AG04449 (cell line): ENCODE data around the gene RAG1.

Experiments
- CTCF ChIA-PET: fragments of 350-600 bp; formaldehyde crosslinking; extraction: SDS; loops from one replicate; lab custom pipeline; 2021; ENCODE audit warnings: antibody characterized with exemption; lab: Yijun Ruan, JAX
- POLR2A ChIA-PET: fragments of 400-600, 350-600 bp; formaldehyde crosslinking; extraction: SDS; loops from one replicate; lab custom pipeline; 2020; ENCODE audit warnings: antibody characterized with exemption, inconsistent platforms; lab: Yijun Ruan, JAX
- DNase-seq: peaks from one replicate; pipeline ENCODE4 v3.0.0-alpha.2; 2010; ENCODE audit warnings: low read depth, low spot score
- H3K4me3 ChIP-seq: 2 replicates; pipeline ENCODE4 v1.5.1; 2011; ENCODE audit warnings: low read depth, mild to moderate bottlenecking, control low read depth, low read length
- TF ChIP-seq, protein P1 (sequence below): IDR thresholded peaks from one replicate; pipeline ENCODE4 v1.5.1; 2011; ENCODE audit warnings: mild to moderate bottlenecking, moderate library complexity, low read length, control low read depth, inconsistent platforms; ENCODE audit not compliant: insufficient read depth; ENCODE audit errors: missing control alignments

RAG1 gene

DNA sequence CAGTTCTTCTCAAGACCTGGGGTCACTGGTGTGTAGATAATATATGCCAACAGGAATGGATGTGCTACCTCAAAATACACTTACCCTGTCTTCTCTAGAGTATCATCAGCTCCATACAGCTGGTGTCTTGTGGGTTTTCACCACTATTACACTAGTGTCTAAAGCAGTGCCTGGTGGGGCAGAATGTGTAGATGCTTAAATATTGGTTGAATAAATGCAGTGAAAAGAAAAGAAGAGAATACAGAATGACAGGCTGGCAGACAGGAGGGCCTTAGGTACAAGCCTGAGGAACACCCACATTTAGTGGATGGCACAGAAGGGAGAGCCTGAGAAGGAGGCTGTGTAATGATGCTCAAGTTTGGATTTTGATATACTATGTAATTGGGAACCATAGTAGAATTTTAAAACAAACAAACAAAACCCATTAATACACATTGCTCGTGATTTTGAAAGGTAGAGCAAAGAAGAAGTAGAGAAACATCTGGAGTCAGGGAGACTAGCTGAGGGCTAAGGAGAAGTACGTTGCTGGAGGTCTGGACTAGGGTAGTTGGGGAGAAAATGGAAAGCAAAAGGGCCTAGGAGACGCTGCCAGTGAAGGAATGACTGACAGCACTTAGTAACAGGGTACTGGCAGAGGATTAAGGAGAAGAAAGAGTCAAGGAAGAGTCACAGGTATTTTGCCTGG lies 50.7 kb downstream of the RAG1 start:
- TF ChIP-seq, protein P1, sequence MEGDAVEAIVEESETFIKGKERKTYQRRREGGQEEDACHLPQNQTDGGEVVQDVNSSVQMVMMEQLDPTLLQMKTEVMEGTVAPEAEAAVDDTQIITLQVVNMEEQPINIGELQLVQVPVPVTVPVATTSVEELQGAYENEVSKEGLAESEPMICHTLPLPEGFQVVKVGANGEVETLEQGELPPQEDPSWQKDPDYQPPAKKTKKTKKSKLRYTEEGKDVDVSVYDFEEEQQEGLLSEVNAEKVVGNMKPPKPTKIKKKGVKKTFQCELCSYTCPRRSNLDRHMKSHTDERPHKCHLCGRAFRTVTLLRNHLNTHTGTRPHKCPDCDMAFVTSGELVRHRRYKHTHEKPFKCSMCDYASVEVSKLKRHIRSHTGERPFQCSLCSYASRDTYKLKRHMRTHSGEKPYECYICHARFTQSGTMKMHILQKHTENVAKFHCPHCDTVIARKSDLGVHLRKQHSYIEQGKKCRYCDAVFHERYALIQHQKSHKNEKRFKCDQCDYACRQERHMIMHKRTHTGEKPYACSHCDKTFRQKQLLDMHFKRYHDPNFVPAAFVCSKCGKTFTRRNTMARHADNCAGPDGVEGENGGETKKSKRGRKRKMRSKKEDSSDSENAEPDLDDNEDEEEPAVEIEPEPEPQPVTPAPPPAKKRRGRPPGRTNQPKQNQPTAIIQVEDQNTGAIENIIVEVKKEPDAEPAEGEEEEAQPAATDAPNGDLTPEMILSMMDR: no peak
- no peak overlapping the region for H3K4me3 ChIP-seq
- ChIA-PET CTCF (interaction anchor here (1.0 to 5.3 kb wide), 3 partner anchors 52 to 108 kb away, joined by 3 to 55 read pairs (median 7); partner anchors contain the start of gene RAG1), POLR2A (no interaction called here)
- DNase-seq: no peak

DNA sequence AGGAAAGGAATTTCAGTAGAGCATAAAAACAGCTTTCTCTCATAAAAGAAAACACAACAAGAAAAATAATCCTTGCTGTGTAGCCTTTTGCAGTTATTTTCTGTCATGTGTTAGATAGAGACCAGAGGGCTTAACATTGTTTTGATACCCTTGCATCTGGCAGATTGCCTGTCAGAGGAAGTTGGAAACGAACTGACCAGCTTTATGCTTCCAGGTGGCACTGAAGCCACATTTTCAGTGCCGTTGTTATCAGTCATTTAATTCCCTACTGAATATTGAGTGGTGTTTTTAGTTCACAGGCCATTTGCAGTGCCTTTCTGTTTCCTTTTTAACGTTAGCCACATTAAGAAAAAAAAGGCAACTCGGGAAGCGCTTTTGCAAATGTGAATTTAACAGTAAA lies 51.7 kb downstream of the RAG1 start:
- TF ChIP-seq, protein P1: no peak
- H3K4me3 ChIP-seq: no peak overlapping the region
- CTCF ChIA-PET: interaction anchor here (1.0 to 5.3 kb wide), 3 partner anchors 53 to 109 kb away, joined by 3 to 55 read pairs (median 7); partner anchors contain the start of gene RAG1
- no peak for DNase-seq
- POLR2A ChIA-PET: no interaction called here

DNA sequence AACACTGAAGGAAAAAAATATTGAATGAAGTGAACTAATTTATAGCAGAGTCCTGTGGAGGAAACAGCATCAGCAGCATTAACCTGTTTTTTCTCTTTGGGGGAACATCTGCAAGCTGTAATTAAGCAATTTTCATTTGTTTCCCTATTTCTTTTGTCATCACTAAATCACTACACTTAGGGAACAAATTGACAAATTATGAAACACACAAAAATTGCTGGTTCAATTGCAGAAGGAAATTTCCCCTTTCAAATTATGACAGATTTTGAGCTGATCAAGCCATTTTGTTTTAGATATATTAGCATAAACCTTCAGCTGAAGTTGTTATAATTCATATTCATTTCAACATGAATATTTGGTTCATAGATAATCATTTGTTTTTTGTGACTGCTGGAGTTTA lies 52.4 kb downstream of the RAG1 start:
- no peak overlapping the region for H3K4me3 ChIP-seq
- TF ChIP-seq, protein P1: no peak
- ChIA-PET CTCF (interaction anchor here (5.3 kb wide), 1 partner anchor 57 kb away, joined by 55 read pairs; no protein-coding TSS in a partner anchor), POLR2A (no interaction called here)
- DNase-seq: no peak

DNA sequence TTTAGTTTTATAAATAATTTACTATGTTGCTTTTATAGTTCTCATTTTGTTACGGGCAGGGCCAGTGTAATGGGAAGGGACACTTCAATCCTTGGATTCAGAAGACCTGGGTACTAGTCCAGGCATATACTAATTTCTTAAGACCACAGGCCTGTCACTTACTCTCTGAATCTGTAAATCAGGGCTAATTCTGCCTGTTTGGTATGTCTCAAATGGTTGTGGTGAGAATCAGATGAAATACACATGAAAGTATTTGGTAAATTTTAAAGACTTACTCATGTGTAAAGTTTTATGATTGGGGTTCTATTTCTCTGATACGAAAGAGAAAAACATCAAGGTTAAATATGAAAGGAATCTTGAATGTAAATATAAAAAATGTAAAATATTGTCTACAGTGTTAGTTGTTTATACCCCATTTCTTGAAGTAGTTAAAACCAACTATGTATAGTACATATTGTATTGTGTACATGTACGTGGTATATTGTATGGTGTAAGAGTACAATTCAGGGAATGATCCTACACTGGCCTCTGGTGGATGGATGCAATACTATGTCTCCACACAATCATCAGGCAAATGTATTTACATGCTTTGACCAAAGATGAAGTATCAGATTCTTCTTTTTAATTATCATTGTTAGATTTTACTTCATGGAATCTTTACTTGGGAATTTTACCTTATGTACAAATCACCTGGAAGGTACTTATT lies 54.8 kb downstream of the RAG1 start:
- POLR2A ChIA-PET: no interaction called here
- CTCF ChIA-PET: interaction anchor here (0.5 to 5.3 kb wide), 12 partner anchors 9 to 63 kb away, joined by 3 to 59 read pairs (median 3); no protein-coding TSS in a partner anchor
- no peak overlapping the region for H3K4me3 ChIP-seq
- TF ChIP-seq, protein P1: peak; percentile 53
- peak; percentile 4 for DNase-seq

DNA sequence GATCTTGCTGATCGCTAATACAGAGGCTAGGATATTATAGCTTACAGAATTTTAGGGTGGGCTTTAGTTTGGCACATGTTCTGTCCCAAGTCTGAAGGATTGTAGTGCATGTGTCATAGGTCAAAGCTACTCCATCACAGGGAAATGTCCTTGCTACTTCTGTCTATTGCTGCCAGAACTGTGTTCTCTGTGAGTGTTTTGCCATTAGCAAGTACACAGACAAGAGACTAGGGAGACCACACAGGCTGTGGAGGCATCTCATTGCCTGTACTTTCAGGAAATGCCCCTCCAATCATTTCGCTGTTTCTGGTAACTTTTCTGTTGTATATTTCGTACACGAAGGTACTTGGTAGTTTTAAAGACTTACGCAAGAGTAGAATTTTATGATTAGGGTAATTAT lies 55.7 kb downstream of the RAG1 start:
- ChIA-PET POLR2A (no interaction called here), CTCF (interaction anchor here (0.7 to 4.1 kb wide), 10 partner anchors 10 to 59 kb away, joined by 3 to 59 read pairs (median 3); no protein-coding TSS in a partner anchor)
- no peak for DNase-seq
- TF ChIP-seq, protein P1: no peak
- H3K4me3 ChIP-seq: no peak overlapping the region

DNA sequence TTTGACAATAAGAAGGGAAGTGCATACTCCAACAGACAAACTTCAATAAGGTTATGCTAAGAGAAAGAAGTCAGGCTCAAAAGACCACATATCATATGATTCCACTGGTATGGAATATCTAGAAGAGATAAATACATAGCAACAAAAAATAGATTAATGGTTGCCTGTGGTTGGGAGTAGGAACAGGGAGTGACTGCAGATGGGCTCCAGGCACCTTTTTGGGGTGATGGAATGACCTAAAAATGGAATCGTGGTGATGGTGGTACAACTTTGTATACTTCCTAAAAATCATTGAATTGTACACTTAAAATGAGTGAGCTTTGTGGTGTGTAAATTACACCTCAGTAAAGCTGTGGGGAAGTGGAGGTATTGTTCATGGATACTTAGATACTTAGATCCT lies 59.2 kb downstream of the RAG1 start:
- H3K4me3 ChIP-seq: no peak overlapping the region
- POLR2A ChIA-PET: no interaction called here
- CTCF ChIA-PET: interaction anchor here (1.9 kb wide), 1 partner anchor 64 kb away, joined by 9 read pairs; no protein-coding TSS in a partner anchor
- TF ChIP-seq, protein P1: no peak
- no peak for DNase-seq
